Measurements from ENCODE around the gene LIF. TPM values are rescaled to one million over a fixed set of nuclear protein-coding genes. Genes with fewer than 3 reads are reported as not detected.

LIF gene
- polyA plus RNA-seq, 2 of the 4 experiments (the other 2 are of a cell fraction), result 40.7 to 54.5 TPM

GRCh38 chr22:30208631-30209603 is 37.6 kb downstream of the LIF start (continued):
- TF ChIP-seq HMGXB4 (CRISPR knock-in tag; IDR thresholded peaks at IDR 0.05; ENCODE audit: borderline replicate concordance), result peak; percentile 69; the same call in 1 of the 2 replicates
- peak; percentile 96 for TF ChIP-seq EHF (CRISPR knock-in tag; IDR thresholded peaks at IDR 0.05)
- TF ChIP-seq HOXB13 (CRISPR knock-in tag; IDR thresholded peaks at IDR 0.05; ENCODE audit: low read depth), result peak; percentile 79; the same call in 1 of the 2 replicates
- 0 out of 2 replicates have a peak, but pooled peaks have one; percentile 29 for TF ChIP-seq RARB (CRISPR knock-in tag; IDR thresholded peaks at IDR 0.05)
- no peak for TF ChIP-seq EHMT2 (IDR thresholded peaks at IDR 0.05; ENCODE audit: low read depth)
- TF ChIP-seq PHF8 (IDR thresholded peaks at IDR 0.05; ENCODE audit: borderline replicate concordance, low read depth), result no peak

GRCh38 chr22:30206944-30207343 is 39.6 kb downstream of the LIF start:
- CTCF ChIA-PET, result interaction anchor here (1.0 to 2.8 kb wide), 5 partner anchors 29 to 118 kb away, joined by 3 to 8 read pairs (median 3); no protein-coding TSS in a partner anchor
- DNase-seq (ENCODE audit: low read depth in 1 of 2, low spot score in 1 of 2), result peak; percentile 80 to 97
- WGBS (ENCODE audit: missing lambda C conversion rate), result 4% methylated on average over 13 of the region's 16 CpGs
- FAIRE-seq, result peak; percentile 63
- no peak overlapping the region for H3K4me3 ChIP-seq
- H3K4me2 ChIP-seq, result peak overlapping the region; percentile 69
- H3K27ac ChIP-seq, result peak overlapping the region; percentile 95 to 100
- H3K4me1 ChIP-seq, result peaks cover 78% of the 10 kb centered on the region
- POLR2A ChIA-PET, result interaction anchor here (5.2 kb wide), 1 partner anchor 11 kb away, joined by 47 read pairs; no protein-coding TSS in a partner anchor
- peaks cover 8% of the 10 kb centered on the region; the same call in 2 of the 3 replicates for H3K9me3 ChIP-seq
- ATAC-seq, result peak; percentile 59 to 65
- TF ChIP-seq GATA3 (IDR thresholded peaks at IDR 0.05; ENCODE audit: borderline replicate concordance) (peak; percentile 99), CHD2 (IDR thresholded peaks at IDR 0.05; ENCODE audit: low read length, partially characterized antibody) (no peak), TP53 (CRISPR knock-in tag; IDR thresholded peaks at IDR 0.05) (no peak), KDM5A (IDR thresholded peaks at IDR 0.05) (no peak), KDM1A (IDR thresholded peaks at IDR 0.05; ENCODE audit: low read depth) (no peak), ZSCAN20 (CRISPR knock-in tag; IDR thresholded peaks at IDR 0.05) (peak; percentile 79; the same call in 1 of the 2 replicates), ATOH8 (CRISPR knock-in tag; IDR thresholded peaks at IDR 0.05; ENCODE audit: low read depth) (peak; percentile 81), PBX3 (IDR thresholded peaks at IDR 0.05) (peak; percentile 89), ELK1 (IDR thresholded peaks at IDR 0.05; ENCODE audit: low read depth, low read length) (no peak), RCOR1 (IDR thresholded peaks at IDR 0.05; ENCODE audit: low read depth, low read length) (no peak), RFX5 (IDR thresholded peaks at IDR 0.05) (no peak), JUN (IDR thresholded peaks at IDR 0.05) (peak; percentile 84 to 94; a peak in 4 of 5 replicates), MYC (IDR thresholded peaks at IDR 0.05; ENCODE audit: borderline replicate concordance, low read length) (no peak), NR3C1 (IDR thresholded peaks at IDR 0.05) (no peak), FOXS1 (CRISPR knock-in tag; IDR thresholded peaks at IDR 0.05) (peak; percentile 77), REST (IDR thresholded peaks at IDR 0.05) (no peak), BHLHE40 (IDR thresholded peaks at IDR 0.05; ENCODE audit: low read depth, low read length) (no peak), NFE2L2 (conservative IDR thresholded peaks at IDR 0.05; ENCODE audit: low read length) (no peak), CEBPB (IDR thresholded peaks at IDR 0.05) (peak; percentile 69 to 86), CBX2 (IDR thresholded peaks at IDR 0.05; ENCODE audit: borderline replicate concordance, low read depth) (no peak)

All from A549 (cell line).